Measurements from ENCODE around the gene TOP1.
A peak's percentile ranks its signal among the peaks of the same experiment; 100 is the strongest.

The TOP1 gene

DNA sequence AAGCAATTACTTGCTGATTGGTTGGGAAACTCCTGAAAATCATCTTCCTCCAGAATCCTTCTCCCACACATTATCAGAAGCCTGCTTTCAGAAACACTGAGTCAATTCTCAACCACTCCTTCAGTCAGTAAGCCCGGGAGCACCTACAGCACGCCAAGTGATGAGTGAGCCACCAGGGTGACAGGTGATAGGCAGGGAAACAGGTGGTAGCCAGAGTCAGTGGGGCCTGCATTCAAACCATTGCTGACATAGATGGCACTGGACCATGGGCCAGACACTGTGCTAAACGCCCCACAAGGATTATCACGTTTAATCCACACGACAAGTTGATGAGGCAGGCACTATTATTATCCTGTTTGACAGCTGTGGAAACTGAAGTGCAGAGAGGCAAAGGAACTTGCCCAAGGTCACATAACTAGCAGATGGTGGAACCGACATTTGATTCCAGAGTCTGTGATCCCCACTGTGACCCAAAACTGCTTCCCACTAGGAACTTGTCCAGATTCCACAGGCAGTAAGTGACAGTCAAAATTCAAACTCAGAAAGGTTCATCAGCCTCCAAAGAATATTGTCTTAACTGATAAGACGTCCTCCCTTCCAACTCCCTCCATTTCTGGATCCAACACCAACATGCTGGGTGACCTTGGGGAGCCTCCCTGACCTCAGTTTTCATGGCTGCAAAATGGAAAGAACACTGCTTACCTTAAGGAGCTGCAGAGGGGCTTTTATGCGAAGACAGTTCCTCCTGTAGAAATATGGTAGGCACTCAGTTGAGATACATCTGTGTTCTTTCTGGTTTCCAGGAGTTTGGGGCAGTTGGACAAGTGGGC lies 23.9 kb upstream of the TOP1 start:
- no peak overlapping the region for H3K4me3 ChIP-seq (ENCODE audit: low read depth, low read length)
- DNase-seq (ENCODE audit: low read depth): no peak
- TF ChIP-seq, protein P1, sequence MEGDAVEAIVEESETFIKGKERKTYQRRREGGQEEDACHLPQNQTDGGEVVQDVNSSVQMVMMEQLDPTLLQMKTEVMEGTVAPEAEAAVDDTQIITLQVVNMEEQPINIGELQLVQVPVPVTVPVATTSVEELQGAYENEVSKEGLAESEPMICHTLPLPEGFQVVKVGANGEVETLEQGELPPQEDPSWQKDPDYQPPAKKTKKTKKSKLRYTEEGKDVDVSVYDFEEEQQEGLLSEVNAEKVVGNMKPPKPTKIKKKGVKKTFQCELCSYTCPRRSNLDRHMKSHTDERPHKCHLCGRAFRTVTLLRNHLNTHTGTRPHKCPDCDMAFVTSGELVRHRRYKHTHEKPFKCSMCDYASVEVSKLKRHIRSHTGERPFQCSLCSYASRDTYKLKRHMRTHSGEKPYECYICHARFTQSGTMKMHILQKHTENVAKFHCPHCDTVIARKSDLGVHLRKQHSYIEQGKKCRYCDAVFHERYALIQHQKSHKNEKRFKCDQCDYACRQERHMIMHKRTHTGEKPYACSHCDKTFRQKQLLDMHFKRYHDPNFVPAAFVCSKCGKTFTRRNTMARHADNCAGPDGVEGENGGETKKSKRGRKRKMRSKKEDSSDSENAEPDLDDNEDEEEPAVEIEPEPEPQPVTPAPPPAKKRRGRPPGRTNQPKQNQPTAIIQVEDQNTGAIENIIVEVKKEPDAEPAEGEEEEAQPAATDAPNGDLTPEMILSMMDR (IDR thresholded peaks at IDR 0.05; ENCODE audit: control insufficient read depth, extremely low read depth, insufficient read depth): no peak

- no peak overlapping the region for H3K4me3 ChIP-seq (ENCODE audit: low read depth, low read length)
- TF ChIP-seq, protein P1 (IDR thresholded peaks at IDR 0.05; ENCODE audit: control insufficient read depth, extremely low read depth, insufficient read depth): no peak
- peak; percentile 74 for DNase-seq (ENCODE audit: low read depth)
Observed at GRCh38 chr20:41005361-41005729, 23.3 kb upstream of the TOP1 start.

DNA sequence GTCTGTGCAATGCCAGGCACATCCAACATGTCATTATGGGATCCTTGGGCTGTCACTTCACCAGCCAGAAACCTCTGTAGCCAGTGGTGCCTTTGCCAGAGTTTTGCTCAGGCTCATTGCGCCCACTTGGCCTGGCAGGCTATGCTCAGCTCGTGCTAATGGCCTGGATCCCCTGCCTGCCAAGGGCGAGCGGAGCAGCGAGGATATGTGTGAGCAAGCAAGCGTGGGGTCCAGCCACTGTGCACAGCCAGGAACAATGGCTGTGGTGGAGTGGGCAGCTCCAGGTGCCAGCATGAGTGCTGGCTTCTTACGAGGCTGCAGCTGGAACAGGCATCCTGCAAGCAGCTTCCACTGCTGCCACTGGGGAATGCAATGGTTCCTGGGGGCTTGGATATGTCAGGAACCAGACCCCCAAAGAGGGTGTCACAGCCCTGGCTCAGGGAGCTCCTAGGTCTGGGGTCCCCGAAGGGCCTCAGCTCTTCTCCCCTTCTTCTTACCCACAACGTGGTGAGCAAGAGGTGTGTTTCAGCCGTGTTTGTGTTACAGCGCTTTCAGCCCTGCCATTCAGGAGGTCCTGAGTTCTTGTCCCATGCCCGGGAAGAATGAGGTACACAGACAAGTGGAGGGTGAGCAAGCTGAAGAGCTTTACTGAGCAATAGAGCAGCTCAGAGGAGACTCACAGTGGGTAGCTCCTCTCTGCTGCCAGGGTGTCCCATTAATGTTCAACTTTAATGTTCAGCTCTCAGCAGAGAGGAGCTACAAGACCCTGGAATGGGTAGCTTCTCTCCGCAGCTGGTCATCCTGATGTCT lies 22.3 kb upstream of the TOP1 start:
- TF ChIP-seq, protein P1 (IDR thresholded peaks at IDR 0.05; ENCODE audit: control insufficient read depth, extremely low read depth, insufficient read depth): no peak
- no peak for DNase-seq (ENCODE audit: low read depth)

DNA sequence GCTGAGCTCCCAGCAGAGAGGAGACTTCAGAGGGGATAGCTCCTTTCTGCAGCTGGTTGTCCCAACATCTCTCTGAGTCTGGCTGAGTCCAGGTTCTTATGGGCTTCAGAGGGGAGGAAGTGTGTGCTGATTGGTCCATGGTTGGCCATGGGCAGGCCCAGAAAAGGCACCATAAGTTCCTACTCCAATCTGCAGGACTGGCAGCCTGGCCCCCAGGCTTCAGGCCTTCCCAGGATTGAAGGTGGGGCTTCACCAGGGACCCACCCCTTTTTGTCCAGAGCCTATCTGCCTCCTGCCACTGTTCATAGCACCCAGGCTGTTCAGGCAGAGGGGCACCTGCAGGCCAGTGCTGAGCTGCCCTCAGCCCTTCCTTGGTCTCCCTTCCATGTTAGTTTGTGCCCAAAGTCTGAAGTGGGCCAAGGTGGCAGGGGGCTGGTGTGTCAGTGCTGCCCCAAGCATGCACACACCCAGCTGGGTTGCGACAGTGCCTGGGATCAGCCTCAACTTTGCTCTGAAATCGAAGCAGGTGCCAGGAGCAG lies 21.6 kb upstream of the TOP1 start:
- TF ChIP-seq, protein P1 (IDR thresholded peaks at IDR 0.05; ENCODE audit: control insufficient read depth, extremely low read depth, insufficient read depth): no peak
- no peak overlapping the region for H3K4me3 ChIP-seq (ENCODE audit: low read depth, low read length)
- no peak for DNase-seq (ENCODE audit: low read depth)

More for the DNA sequence above, 22.3 kb upstream of the TOP1 start:
- no peak overlapping the region for H3K4me3 ChIP-seq (ENCODE audit: low read depth, low read length)

DNA sequence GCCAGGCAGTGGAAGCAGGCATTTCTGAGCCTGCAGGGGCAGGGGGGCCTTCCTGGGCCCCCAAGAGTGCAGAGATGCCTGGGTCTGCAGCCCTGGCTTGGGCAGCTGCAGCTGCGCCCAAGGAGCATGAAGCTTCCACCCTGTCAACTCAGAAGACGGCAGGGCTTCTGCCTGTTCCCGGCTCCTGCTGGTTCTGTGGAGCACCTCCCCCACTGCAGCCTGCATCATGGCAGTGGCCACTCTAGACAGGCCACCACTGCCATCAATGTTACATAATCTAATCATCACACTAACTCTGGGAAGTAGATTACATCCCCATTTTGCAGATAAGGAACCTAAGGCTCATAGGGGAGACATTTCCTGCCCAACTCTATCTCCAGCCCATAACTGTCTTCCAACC lies 21.1 kb upstream of the TOP1 start:
- TF ChIP-seq, protein P1 (IDR thresholded peaks at IDR 0.05; ENCODE audit: control insufficient read depth, extremely low read depth, insufficient read depth): no peak
- H3K4me3 ChIP-seq (ENCODE audit: low read depth, low read length): no peak overlapping the region
- no peak for DNase-seq (ENCODE audit: low read depth)

- no peak for DNase-seq (ENCODE audit: low read depth)
- TF ChIP-seq, protein P1 (IDR thresholded peaks at IDR 0.05; ENCODE audit: control insufficient read depth, extremely low read depth, insufficient read depth): no peak
- no peak overlapping the region for H3K4me3 ChIP-seq (ENCODE audit: low read depth, low read length)
Observed at GRCh38 chr20:41009946-41010345, 18.7 kb upstream of the TOP1 start.
